AG09319 (cell line): Measurements from ENCODE around the gene VPS26C.

Source experiments
- DNase-seq: peaks from one replicate; pipeline ENCODE4 v3.0.0-alpha.2; 2010; ENCODE audit warnings: low read depth; ENCODE audit errors: extremely low read depth
- TF ChIP-seq, protein P1 (sequence below): IDR thresholded peaks from 2 replicates; pipeline ENCODE4 v1.5.1; 2011; ENCODE audit warnings: low read depth, mild to moderate bottlenecking, inconsistent platforms, low read length, moderate library complexity

Gene VPS26C

GRCh38 chr21:37196847-37197246 is 70.3 kb downstream of the VPS26C start:
- DNase-seq: no peak

DNA sequence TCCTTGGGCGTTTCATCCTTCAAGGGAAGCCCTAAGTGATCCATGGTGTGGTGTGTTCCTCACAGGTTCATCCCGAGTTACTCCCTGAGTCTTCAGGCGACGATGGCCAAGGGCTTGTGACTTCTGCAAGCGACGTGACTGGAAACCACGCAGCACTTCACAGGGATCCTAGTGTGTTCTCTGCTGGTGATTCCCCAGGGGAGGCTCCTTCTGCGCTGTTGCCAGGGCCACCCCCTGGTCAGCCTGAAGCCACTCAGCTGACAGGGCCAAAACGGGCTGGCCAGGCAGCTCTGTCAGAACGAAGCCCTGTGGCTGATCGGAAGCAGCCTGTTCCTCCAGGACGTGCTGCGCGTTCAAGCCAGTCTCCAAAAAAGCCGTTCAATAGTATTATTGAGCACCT is 71.5 kb downstream of the VPS26C start:
- TF ChIP-seq, protein P1, sequence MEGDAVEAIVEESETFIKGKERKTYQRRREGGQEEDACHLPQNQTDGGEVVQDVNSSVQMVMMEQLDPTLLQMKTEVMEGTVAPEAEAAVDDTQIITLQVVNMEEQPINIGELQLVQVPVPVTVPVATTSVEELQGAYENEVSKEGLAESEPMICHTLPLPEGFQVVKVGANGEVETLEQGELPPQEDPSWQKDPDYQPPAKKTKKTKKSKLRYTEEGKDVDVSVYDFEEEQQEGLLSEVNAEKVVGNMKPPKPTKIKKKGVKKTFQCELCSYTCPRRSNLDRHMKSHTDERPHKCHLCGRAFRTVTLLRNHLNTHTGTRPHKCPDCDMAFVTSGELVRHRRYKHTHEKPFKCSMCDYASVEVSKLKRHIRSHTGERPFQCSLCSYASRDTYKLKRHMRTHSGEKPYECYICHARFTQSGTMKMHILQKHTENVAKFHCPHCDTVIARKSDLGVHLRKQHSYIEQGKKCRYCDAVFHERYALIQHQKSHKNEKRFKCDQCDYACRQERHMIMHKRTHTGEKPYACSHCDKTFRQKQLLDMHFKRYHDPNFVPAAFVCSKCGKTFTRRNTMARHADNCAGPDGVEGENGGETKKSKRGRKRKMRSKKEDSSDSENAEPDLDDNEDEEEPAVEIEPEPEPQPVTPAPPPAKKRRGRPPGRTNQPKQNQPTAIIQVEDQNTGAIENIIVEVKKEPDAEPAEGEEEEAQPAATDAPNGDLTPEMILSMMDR: no peak
- DNase-seq: no peak

More at GRCh38 chr21:37196847-37197246, 70.3 kb downstream of the VPS26C start:
- TF ChIP-seq, protein P1: no peak

DNA sequence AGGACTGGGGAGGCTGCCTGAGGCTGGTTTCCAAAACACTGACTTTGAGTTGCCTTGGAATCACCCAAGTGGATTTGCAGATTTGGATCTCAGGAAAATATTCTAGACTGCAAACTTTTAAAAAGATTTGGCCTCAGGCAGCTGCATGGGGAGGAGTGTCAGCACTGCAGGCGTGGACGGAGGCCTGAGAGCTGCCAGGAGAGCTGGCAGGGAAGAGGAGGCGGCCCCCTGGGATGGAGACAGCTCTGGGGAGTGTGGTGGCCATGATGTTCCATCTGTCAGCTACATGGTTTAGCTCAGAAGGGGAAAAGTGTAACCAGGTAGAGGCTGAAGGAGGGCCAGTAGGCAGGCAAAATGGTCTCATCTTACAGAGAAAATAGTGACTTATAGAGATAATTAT is 72.1 kb downstream of the VPS26C start:
- no peak for DNase-seq
- TF ChIP-seq, protein P1: no peak

DNA sequence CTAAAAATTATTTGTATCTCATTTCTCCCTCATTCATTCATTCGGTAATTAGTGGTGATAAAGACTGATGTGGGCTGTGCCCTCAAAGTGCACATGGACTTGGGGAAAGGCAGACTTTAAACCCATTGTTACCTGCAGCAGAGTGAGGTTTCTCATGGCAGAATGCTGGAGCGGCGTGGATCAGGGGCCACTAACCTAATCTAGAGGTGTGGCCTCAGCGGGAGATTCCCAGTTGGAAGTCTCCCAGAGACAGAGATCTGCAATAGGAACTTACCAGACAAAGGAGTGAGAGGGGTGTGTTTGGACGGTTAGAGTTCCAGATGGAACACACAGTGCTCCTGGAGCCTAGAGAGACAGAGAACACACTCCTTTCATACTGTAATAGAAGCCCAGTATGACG is 73.5 kb downstream of the VPS26C start:
- no peak for DNase-seq
- TF ChIP-seq, protein P1: no peak

GRCh38 chr21:37193006-37193405 is 74.1 kb downstream of the VPS26C start:
- DNase-seq: no peak

DNA sequence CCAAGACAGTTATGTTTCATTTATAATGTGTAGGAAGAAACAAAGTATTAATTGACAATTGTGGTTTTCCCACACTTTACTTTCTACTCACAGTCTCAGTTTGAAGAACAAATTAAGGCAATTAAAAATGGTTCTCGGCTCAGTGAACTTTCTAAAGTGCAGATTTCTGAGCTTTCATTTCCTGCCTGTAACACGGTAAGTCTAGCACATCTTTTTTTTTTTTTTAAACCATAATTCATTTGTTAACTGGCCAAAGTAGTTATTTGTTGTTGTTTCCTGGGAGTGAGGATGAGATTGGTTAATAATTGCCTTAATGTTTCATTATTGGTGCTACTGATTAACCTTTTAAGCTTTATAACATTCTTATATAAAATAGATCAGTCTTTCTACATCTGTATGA is 75.1 kb downstream of the VPS26C start:
- DNase-seq: no peak
- TF ChIP-seq, protein P1: no peak

More at GRCh38 chr21:37193006-37193405, 74.1 kb downstream of the VPS26C start:
- TF ChIP-seq, protein P1: no peak

- no peak for DNase-seq
- TF ChIP-seq, protein P1: no peak
These were observed 78.3 kb downstream of the VPS26C start for GRCh38 chr21:37188825-37189224.
